Measurements from ENCODE around the gene L3MBTL2. TPM values are rescaled to one million over a fixed set of nuclear protein-coding genes. Genes with fewer than 3 reads are reported as not detected.
"Not testable (repeated sequence)": the region's sequence is repeated elsewhere in the genome, so short reads cannot be mapped to it uniquely, and the experiment has no call there.

The L3MBTL2 gene
- polyA plus RNA-seq, 3 donors from 2014 or later, result 26.6 to 32.2 (median 30.5) TPM

DNA sequence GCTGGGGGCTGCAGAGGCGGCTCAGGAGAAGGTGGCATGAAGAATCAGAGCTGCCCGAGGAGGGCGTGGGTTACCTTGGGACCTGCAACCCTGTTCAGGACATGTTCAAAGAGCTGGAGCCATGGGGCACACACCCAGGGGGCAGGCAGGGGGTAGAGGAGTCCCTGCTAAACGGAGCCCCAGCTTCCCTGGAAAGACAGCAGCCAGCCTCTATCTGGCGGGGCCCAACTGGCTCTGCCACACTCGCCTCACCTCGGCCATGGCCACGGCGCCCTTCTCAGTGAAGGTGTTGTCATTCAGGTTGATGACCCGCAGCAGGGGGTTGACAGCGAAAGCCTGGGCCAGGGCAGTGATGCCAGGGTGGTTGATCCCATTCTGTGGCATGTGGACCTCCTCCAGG lies 52.6 kb downstream of the L3MBTL2 start:
- Mint-ChIP-seq H3K27me3 (ENCODE audit: low read depth in 3 of 3) (no peaks in the 10 kb centered on the region), H3K27ac (no peak overlapping the region), H3K4me3 (no peak overlapping the region), H3K4me1 (no peaks in the 10 kb centered on the region), H3K9me3 (no peaks in the 10 kb centered on the region), H3K36me3 (peaks cover 0 to 14% (median 0%) of the 10 kb centered on the region in 3 donors)
- DNase-seq, result no peak

DNA sequence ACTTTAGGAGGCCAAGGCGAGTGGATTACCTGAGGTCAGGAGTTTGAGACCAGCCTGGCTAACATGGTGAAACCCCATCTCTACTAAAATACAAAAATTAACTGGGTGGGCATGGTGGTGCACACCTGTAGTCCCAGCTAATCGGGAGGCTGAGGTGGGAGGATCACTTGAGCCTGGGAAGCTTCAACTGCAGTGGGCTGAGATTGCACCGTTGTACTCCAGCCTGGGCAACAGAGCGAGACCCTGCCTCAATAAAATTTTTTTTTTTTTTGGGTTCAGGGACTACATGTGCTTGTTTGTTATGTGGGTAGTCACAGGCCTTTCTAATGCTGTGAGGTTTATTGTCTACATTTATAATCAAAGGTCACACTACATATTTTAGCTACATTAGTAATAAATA lies 54.6 kb downstream of the L3MBTL2 start:
- H3K27me3 Mint-ChIP-seq (ENCODE audit: low read depth in 3 of 3); H3K27ac Mint-ChIP-seq; H3K9me3 Mint-ChIP-seq; H3K4me1 Mint-ChIP-seq; DNase-seq; H3K4me3 Mint-ChIP-seq: not testable (repeated sequence)
- peaks cover 0 to 18% (median under 1%) of the 10 kb centered on the region in 3 donors for H3K36me3 Mint-ChIP-seq

DNA sequence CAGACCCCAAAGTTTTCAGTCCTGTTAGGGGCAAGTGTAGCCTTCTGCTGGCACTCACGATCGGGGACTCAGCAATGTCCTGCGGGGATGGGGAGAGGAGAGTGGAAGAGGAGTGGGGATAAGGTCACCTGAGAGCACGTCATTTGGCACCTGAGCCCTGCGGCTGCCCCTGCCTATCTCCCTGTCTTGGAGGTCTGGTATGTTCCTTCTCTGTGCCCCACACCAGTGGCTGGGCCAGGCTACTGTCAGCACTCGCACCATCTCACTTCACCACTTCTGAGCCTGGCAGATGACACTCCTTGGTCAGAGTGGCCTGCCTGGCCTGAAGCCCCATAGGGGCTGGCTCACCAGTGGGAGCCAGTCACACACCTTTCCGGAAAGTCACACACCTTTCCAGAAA lies 55.8 kb downstream of the L3MBTL2 start:
- DNase-seq, result no peak

DNA sequence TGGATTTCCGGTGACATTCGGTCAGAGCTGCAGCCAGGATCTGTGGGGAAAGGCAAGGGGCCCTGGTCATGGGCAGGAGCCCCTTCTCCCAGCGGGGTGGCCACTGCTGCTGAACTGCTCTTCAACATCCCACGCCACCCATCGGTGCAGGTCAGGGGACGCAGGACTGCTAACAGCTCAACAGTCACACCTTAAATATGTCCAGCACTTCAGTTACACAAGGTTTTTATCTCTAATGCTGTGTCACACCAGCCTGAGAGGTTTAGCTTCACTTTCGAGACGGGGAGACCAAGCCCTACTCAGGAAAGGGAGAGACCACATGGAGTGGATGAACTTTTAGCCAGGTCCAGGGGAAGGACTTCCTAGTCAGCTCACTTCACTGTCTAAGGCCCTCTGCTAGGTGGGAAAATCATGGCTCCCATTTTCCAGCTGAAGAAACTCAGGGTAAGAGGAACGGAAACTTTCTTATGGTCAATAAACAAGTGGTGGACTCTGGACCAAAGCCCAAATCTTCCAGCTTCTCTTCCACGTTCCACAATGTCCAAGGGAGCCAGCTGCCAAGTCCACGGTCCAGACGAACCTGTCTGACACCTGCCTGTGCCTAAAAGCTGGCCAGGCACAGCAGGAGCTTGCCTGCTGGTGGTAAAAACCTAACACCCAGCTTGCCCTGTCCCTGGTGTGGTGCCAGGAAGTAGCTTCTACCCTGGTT lies 56.6 kb downstream of the L3MBTL2 start:
- Mint-ChIP-seq H3K27me3 (ENCODE audit: low read depth in 3 of 3) (no peaks in the 10 kb centered on the region), H3K4me3 (no peak overlapping the region), H3K27ac (no peak overlapping the region), H3K4me1 (no peaks in the 10 kb centered on the region), H3K9me3 (no peaks in the 10 kb centered on the region), H3K36me3 (peaks cover 4 to 27% (median 7%) of the 10 kb centered on the region in 3 donors)
- DNase-seq, result no peak

More for the DNA sequence above, 55.8 kb downstream of the L3MBTL2 start:
- Mint-ChIP-seq H3K27me3 (ENCODE audit: low read depth in 3 of 3) (no peaks in the 10 kb centered on the region), H3K27ac (no peak overlapping the region), H3K36me3 (peaks cover 0 to 23% (median 4%) of the 10 kb centered on the region in 3 donors), H3K4me1 (no peaks in the 10 kb centered on the region), H3K9me3 (no peaks in the 10 kb centered on the region), H3K4me3 (no peak overlapping the region)

DNA sequence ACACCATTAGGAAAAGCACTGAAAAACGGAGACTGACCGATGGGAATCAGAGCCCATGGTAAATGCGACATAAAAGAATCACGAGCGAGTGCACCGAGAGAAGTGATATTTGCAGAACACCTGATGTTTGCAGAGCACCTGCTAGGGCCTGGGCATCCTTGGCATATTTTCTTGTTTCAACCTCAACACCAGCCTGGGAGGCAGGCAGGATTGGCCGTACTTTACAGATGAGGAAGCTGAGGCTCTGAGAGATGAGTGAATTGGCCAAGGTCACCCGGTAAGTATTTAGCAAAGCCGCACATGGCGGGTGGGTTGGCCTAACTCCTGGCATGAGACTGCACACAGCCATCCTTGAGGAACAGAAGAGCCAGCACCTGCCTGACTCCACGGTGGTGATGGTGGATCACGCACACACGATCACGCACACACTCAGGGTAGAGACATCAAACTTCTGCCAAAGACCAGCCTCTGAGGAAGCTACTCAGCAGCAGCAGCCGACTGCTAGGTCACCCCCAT lies 57.2 kb downstream of the L3MBTL2 start:
- Mint-ChIP-seq H3K4me3 (no peak overlapping the region), H3K27ac (no peak overlapping the region), H3K4me1 (no peaks in the 10 kb centered on the region), H3K9me3 (no peaks in the 10 kb centered on the region), H3K27me3 (ENCODE audit: low read depth in 3 of 3) (no peaks in the 10 kb centered on the region), H3K36me3 (peaks cover 4 to 27% (median 8%) of the 10 kb centered on the region in 3 donors)
- no peak for DNase-seq

DNA sequence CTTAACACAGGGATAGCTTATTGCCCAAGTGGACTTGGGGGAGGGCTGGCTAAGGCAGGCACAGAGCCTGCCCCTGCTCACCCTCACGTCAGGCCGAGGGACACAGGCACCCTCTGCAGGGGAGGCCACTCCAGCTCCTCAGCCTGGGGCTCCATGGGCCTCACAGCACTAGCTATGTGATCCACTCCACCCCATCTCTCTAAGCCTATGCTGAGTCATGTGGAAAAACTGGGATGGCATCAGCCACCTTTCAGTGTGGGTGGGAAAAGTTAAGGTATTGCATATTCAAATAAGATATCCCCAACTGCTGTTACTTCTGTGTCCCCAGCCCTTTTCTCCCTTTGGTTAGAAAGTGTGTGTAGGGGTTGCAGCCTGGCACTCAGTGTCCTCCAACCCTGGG lies 58.6 kb downstream of the L3MBTL2 start:
- no peak for DNase-seq
- Mint-ChIP-seq H3K27me3 (ENCODE audit: low read depth in 3 of 3) (no peaks in the 10 kb centered on the region), H3K36me3 (peaks cover 4 to 31% (median 11%) of the 10 kb centered on the region in 3 donors), H3K9me3 (no peaks in the 10 kb centered on the region), H3K4me3 (no peak overlapping the region), H3K27ac (no peak overlapping the region), H3K4me1 (no peaks in the 10 kb centered on the region)

DNA sequence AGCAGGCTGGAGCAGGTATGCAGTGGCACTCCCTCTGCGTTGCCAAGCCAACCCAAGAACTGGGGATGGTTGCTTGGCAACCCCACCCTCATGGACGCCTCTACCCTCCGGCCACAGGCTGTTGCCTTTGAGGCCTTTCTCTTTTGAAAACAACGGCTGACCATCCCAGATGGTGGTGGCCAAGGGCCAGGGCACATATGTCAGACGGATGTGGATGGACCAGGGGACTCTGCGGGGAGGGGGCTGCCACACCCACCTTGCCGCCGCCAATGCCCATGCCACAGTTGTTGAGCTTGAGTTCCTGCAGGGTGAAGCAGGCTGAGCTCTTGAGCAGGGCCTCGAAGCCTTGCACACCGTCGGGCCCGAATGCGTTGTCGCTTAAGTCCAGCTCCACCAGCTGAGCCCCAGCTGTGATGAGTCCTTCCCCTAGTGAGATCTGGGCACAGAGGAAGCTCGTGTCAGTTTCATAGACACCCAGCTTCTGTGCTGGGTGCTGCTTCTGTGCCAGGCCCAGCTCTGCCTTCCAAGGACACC lies 59.4 kb downstream of the L3MBTL2 start:
- H3K4me3 Mint-ChIP-seq, result no peak overlapping the region
- no peaks in the 10 kb centered on the region for H3K27me3 Mint-ChIP-seq (ENCODE audit: low read depth in 3 of 3)
- H3K27ac Mint-ChIP-seq, result no peak overlapping the region
- H3K36me3 Mint-ChIP-seq, result peaks cover 4 to 27% (median 11%) of the 10 kb centered on the region in 3 donors
- H3K9me3 Mint-ChIP-seq, result no peaks in the 10 kb centered on the region
- no peak for DNase-seq
- no peaks in the 10 kb centered on the region for H3K4me1 Mint-ChIP-seq

DNA sequence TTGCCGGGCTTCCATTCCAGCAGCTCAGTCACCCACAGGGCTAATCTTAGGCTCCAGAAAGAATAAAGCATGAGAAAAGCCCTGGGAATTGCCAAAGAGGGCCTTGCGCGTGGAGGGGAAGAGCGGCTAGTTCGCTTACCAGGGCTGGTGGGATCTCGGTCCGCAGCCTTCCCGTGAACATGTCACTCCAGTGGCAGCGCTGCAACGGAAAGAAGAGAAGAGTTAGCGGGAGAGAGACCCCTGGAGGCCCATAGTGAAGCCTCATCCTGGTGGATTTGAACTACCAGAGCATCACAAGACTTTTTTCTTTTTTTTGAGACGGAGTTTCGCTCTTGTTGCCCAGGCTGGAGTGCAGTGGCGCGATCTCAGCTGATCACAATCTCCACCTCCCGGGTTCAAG lies 62.8 kb downstream of the L3MBTL2 start:
- Mint-ChIP-seq H3K9me3 (no peaks in the 10 kb centered on the region), H3K27ac (no peak overlapping the region), H3K4me1 (no peaks in the 10 kb centered on the region), H3K27me3 (ENCODE audit: low read depth in 3 of 3) (peaks cover 0 to 2% (median 0%) of the 10 kb centered on the region in 3 donors), H3K4me3 (no peak overlapping the region), H3K36me3 (peaks cover 5 to 21% (median 19%) of the 10 kb centered on the region in 3 donors)
- no peak for DNase-seq

DNA sequence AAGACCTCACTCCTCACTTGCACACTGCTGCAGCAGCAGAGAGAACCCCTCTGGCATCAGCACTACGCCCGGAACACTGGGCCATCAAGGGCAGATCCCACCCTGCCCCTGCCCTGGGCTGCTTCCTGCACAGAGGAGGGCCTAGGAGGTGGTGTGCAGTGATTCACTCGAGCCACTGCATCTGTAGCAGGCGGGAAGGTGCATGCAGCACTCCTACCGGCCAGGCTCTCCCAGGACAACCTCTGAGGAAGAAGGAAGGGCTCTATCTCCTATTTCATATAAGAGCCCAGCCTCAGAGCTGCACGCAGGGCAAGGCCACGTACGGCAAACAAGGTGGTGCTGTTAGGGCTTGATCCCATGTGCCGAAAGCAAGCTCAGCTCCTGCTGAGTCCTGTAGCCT lies 66.7 kb downstream of the L3MBTL2 start:
- peaks cover 0 to 2% (median 1%) of the 10 kb centered on the region in 3 donors for H3K27me3 Mint-ChIP-seq (ENCODE audit: low read depth in 3 of 3)
- peaks cover 13 to 22% (median 18%) of the 10 kb centered on the region in 3 donors for H3K36me3 Mint-ChIP-seq
- H3K9me3 Mint-ChIP-seq, result no peaks in the 10 kb centered on the region
- no peak overlapping the region for H3K27ac Mint-ChIP-seq
- DNase-seq, result no peak
- H3K4me1 Mint-ChIP-seq, result no peaks in the 10 kb centered on the region
- no peak overlapping the region for H3K4me3 Mint-ChIP-seq

DNA sequence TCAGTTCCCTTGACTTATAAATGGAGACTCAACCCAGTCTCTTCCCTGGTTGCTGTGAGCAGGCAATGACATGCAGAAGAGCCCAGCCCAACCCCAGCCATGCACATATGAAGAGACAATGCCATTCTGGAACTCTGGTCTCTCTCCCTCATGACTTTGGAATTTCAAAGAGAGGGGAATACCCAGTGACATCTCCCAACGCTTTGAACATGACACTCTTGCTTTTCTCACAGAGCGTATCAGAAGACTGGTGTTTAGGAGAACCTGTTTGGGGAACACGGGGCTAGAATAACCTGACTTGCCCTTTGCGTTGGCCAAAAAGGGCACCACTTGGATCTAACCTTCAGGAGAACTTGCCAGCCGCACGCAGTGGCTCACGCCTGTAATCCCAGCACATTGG lies 68.0 kb downstream of the L3MBTL2 start:
- peaks cover 20 to 28% (median 22%) of the 10 kb centered on the region in 3 donors for H3K36me3 Mint-ChIP-seq
- H3K4me3 Mint-ChIP-seq, result no peak overlapping the region
- H3K27me3 Mint-ChIP-seq (ENCODE audit: low read depth in 3 of 3), result peaks cover 0 to 2% (median 1%) of the 10 kb centered on the region in 3 donors
- H3K9me3 Mint-ChIP-seq, result no peaks in the 10 kb centered on the region
- H3K27ac Mint-ChIP-seq, result no peak overlapping the region
- H3K4me1 Mint-ChIP-seq, result no peaks in the 10 kb centered on the region
- no peak for DNase-seq

DNA sequence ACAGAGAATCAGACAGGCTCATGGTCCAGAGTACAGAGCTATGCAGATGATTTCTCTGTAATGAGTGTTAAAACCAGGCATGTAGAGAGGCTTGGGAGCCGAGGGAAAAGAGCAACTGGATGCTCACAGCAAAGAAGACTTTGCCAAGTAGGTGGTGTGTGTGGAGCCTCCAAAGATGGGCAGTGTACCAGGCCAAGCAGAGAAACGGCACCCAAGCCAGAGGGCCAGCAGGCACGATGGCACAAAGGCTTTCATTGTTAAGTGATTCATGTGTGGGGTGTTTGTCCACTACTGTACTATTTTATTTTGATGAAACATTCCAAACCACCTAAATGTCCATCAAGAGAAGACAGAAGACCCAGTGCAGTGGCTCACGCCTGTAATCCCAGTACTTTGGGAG lies 69.7 kb downstream of the L3MBTL2 start:
- H3K36me3 Mint-ChIP-seq, result peaks cover 20 to 25% (median 24%) of the 10 kb centered on the region in 3 donors

DNA sequence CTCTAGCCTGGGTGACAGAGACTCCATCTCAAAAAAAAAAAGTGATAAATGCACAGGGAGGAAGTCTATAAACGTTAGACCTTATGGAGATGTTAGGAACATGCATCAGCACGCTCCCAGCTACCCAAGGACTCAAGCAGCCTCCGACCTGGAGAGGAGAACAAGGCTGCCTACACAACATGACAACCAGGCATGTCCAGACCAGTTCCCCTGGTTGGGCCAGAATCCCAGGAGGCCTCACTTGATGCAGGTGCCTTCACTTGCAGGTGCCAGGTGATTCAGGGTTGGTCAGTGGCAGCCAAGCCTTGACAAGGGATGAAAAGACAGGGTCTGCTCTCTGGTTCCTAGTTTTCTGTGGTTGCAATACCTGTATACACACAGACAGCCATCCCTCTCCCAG lies 75.0 kb downstream of the L3MBTL2 start:
- Mint-ChIP-seq H3K27ac (no peak overlapping the region), H3K9me3 (no peaks in the 10 kb centered on the region), H3K4me3 (no peak overlapping the region), H3K27me3 (ENCODE audit: low read depth in 3 of 3) (peaks cover under 1 to 3% (median 3%) of the 10 kb centered on the region in 3 donors), H3K36me3 (peaks cover 12 to 28% (median 14%) of the 10 kb centered on the region in 3 donors), H3K4me1 (peaks cover 7 to 13% of the 10 kb centered on the region in 2 donors)
- DNase-seq, result no peak

More for the DNA sequence above, 69.7 kb downstream of the L3MBTL2 start:
- Mint-ChIP-seq H3K4me3 (no peak overlapping the region), H3K9me3 (no peaks in the 10 kb centered on the region), H3K27ac (peak overlapping the region in 1 of 6 donors; percentile 23), H3K4me1 (no peaks in the 10 kb centered on the region), H3K27me3 (ENCODE audit: low read depth in 3 of 3) (peaks cover 0 to 2% (median 1%) of the 10 kb centered on the region in 3 donors)
- no peak for DNase-seq

DNA sequence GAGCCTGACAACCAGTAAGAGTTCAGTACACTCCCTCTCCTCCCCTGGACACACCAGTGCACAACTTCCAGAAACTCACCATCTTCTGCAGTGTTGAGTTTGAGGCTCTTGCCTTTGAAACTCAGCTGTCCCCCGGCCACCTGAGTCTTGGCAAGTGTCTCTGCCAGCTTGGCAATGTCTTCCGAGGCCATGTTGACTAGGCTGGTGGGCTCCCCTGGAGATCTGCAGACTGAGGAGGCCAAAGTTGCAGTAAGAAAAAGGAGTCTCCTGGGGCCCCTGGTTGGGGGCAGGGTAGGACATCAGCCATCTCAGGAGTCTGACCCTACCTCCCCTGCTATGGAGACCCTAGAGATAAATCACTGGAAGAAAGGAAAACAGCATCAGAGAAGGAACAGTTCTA lies 75.7 kb downstream of the L3MBTL2 start:
- DNase-seq, result no peak
- Mint-ChIP-seq H3K27me3 (ENCODE audit: low read depth in 3 of 3) (peaks cover 4 to 5% (median 4%) of the 10 kb centered on the region in 3 donors), H3K36me3 (peaks cover 8 to 25% (median 14%) of the 10 kb centered on the region in 3 donors), H3K4me1 (peaks cover 10 to 17% of the 10 kb centered on the region in 2 donors), H3K9me3 (no peaks in the 10 kb centered on the region), H3K27ac (no peak overlapping the region), H3K4me3 (no peak overlapping the region)
